ENCODE measurements around the gene DNMT3A. TPM values are rescaled to one million over a fixed set of nuclear protein-coding genes. Genes with fewer than 3 reads are reported as not detected.

Gene DNMT3A
- total and polyA plus RNA-seq, 2 donors (not counting 1 experiment from before 2014, with no cell fraction given) = 8.9 to 24.5 TPM

- Histone ChIP-seq H3K79me2 (ENCODE audit: control insufficient read depth, insufficient read depth, low read length) (no peaks in the 10 kb centered on the region), H3K9ac (ENCODE audit: low read length) (no peak overlapping the region), H3K36me3 (replicated peaks in 1 of 2; ENCODE audit: control extremely low read depth in 1 of 2, control insufficient read depth in 1 of 2, extremely low read depth in 1 of 2, insufficient read depth in 2 of 2, low read length in 1 of 2) (peaks cover 1 to 29% of the 10 kb centered on the region in 2 experiments), H3K9me3 (ENCODE audit: control extremely low read depth in 1 of 3, control insufficient read depth in 2 of 3, insufficient read depth in 1 of 3, low read length in 2 of 3) (no peaks in the 10 kb centered on the region), H3K27me3 (replicated peaks in 1 of 4; ENCODE audit: control extremely low read depth in 1 of 4, control insufficient read depth in 3 of 4, insufficient read depth in 4 of 4, low read length in 3 of 4) (no peaks in the 10 kb centered on the region), H3K4me1 (ENCODE audit: control insufficient read depth in 2 of 2, insufficient read depth in 2 of 2, low read length in 2 of 2) (peaks cover 5 to 12% of the 10 kb centered on the region in 2 donors), H3K4me2 (replicated peaks; ENCODE audit: low read depth, low read length, poor library complexity, severe bottlenecking) (no peak overlapping the region), H4K20me1 (ENCODE audit: control insufficient read depth, insufficient read depth, low read length, poor library complexity, severe bottlenecking) (no peaks in the 10 kb centered on the region), H2AFZ (ENCODE audit: insufficient read depth, low read depth, low read length, poor library complexity, severe bottlenecking) (no peak overlapping the region), H3K27ac (ENCODE audit: low read length in 2 of 2) (no peak overlapping the region), H3K4me3 (ENCODE audit: control extremely low read depth in 1 of 5, extremely low read depth in 1 of 5, insufficient read depth in 1 of 5, low read depth in 2 of 5, low read length in 4 of 5) (no peak overlapping the region)
- Mint-ChIP-seq H3K4me3 (no peak overlapping the region), H3K27ac (no peak overlapping the region), H3K27me3 (no peaks in the 10 kb centered on the region), H3K4me1 (peaks cover 18% of the 10 kb centered on the region), H3K9me3 (ENCODE audit: insufficient read depth) (no peaks in the 10 kb centered on the region)
- POLR2A ChIA-PET = no interaction called here
- CTCF ChIA-PET = no interaction called here
- 96% methylated on average over 7 of the region's 8 CpGs for WGBS (ENCODE audit: insufficient coverage)
- TF ChIP-seq EZH2 (IDR thresholded peaks at IDR 0.05; ENCODE audit: borderline replicate concordance, insufficient read depth, low read depth, low read length, poor library complexity, severe bottlenecking) = no peak
- no peak for TF ChIP-seq CTCF (IDR thresholded peaks at IDR 0.05)
- DNase-seq = no peak
- ATAC-seq (ENCODE audit: low read depth) = no peak
- intact Hi-C loops (cut with micrococcal nuclease) = no loop called here
These were observed 110.8 kb downstream of the DNMT3A start for GRCh38 chr2:25230948-25231311.

GRCh38 chr2:25230198-25230947, 111.4 kb downstream of the DNMT3A start:
- Histone ChIP-seq H3K27me3 (replicated peaks in 1 of 4; ENCODE audit: control extremely low read depth in 1 of 4, control insufficient read depth in 3 of 4, insufficient read depth in 4 of 4, low read length in 3 of 4) (no peaks in the 10 kb centered on the region), H3K9me3 (ENCODE audit: control extremely low read depth in 1 of 3, control insufficient read depth in 2 of 3, insufficient read depth in 1 of 3, low read length in 2 of 3) (no peaks in the 10 kb centered on the region), H3K36me3 (replicated peaks in 1 of 2; ENCODE audit: control extremely low read depth in 1 of 2, control insufficient read depth in 1 of 2, extremely low read depth in 1 of 2, insufficient read depth in 2 of 2, low read length in 1 of 2) (peaks cover 1 to 23% of the 10 kb centered on the region in 2 experiments), H3K4me2 (replicated peaks; ENCODE audit: low read depth, low read length, poor library complexity, severe bottlenecking) (no peak overlapping the region), H4K20me1 (ENCODE audit: control insufficient read depth, insufficient read depth, low read length, poor library complexity, severe bottlenecking) (no peaks in the 10 kb centered on the region), H3K79me2 (ENCODE audit: control insufficient read depth, insufficient read depth, low read length) (no peaks in the 10 kb centered on the region), H2AFZ (ENCODE audit: insufficient read depth, low read depth, low read length, poor library complexity, severe bottlenecking) (no peak overlapping the region), H3K27ac (ENCODE audit: low read length in 2 of 2) (no peak overlapping the region), H3K9ac (ENCODE audit: low read length) (no peak overlapping the region), H3K4me1 (ENCODE audit: control insufficient read depth in 2 of 2, insufficient read depth in 2 of 2, low read length in 2 of 2) (peaks cover 7 to 14% of the 10 kb centered on the region in 2 donors), H3K4me3 (ENCODE audit: control extremely low read depth in 1 of 5, extremely low read depth in 1 of 5, insufficient read depth in 1 of 5, low read depth in 2 of 5, low read length in 4 of 5) (no peak overlapping the region)
- no peak overlapping the region for H3K4me3 Mint-ChIP-seq
- TF ChIP-seq CTCF (IDR thresholded peaks at IDR 0.05) (no peak), EZH2 (IDR thresholded peaks at IDR 0.05; ENCODE audit: borderline replicate concordance, insufficient read depth, low read depth, low read length, poor library complexity, severe bottlenecking) (no peak)
- 65% methylated on average over 14 of the region's 16 CpGs for WGBS (ENCODE audit: insufficient coverage)
- no peaks in the 10 kb centered on the region for H3K9me3 Mint-ChIP-seq (ENCODE audit: insufficient read depth)
- DNase-seq (no peak), ATAC-seq (ENCODE audit: low read depth) (no peak)
- no peaks in the 10 kb centered on the region for H3K27me3 Mint-ChIP-seq
- peaks cover 19% of the 10 kb centered on the region for H3K4me1 Mint-ChIP-seq
- ChIA-PET CTCF (interaction anchor here (1.7 to 4.5 kb wide), 4 partner anchors 25 to 64 kb away, joined by 7 to 93 read pairs (median 26); partner anchors contain the start of gene POMC), POLR2A (no interaction called here)
- no peak overlapping the region for H3K27ac Mint-ChIP-seq
- intact Hi-C loops (cut with micrococcal nuclease) = no loop called here

Measured in B cell (primary cell).